VCaP (cell line): ENCODE results near the gene HSPBP1.

Experiments
- H3K27ac ChIP-seq: fragments of 450-650 bp; 2 replicates; pipeline ENCODE4 v1.5.1; 2017
- TF ChIP-seq, protein P1 (sequence below): fragments of 450-650 bp; conservative IDR thresholded peaks from 2 replicates; pipeline ENCODE4 v1.5.1; 2017; ENCODE audit warnings: mild to moderate bottlenecking, moderate library complexity

Gene HSPBP1

GRCh38 chr19:55245236-55245904 lies 34.5 kb downstream of the HSPBP1 start:
- no peak overlapping the region for H3K27ac ChIP-seq
- TF ChIP-seq, protein P1, sequence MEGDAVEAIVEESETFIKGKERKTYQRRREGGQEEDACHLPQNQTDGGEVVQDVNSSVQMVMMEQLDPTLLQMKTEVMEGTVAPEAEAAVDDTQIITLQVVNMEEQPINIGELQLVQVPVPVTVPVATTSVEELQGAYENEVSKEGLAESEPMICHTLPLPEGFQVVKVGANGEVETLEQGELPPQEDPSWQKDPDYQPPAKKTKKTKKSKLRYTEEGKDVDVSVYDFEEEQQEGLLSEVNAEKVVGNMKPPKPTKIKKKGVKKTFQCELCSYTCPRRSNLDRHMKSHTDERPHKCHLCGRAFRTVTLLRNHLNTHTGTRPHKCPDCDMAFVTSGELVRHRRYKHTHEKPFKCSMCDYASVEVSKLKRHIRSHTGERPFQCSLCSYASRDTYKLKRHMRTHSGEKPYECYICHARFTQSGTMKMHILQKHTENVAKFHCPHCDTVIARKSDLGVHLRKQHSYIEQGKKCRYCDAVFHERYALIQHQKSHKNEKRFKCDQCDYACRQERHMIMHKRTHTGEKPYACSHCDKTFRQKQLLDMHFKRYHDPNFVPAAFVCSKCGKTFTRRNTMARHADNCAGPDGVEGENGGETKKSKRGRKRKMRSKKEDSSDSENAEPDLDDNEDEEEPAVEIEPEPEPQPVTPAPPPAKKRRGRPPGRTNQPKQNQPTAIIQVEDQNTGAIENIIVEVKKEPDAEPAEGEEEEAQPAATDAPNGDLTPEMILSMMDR, result no peak

DNA sequence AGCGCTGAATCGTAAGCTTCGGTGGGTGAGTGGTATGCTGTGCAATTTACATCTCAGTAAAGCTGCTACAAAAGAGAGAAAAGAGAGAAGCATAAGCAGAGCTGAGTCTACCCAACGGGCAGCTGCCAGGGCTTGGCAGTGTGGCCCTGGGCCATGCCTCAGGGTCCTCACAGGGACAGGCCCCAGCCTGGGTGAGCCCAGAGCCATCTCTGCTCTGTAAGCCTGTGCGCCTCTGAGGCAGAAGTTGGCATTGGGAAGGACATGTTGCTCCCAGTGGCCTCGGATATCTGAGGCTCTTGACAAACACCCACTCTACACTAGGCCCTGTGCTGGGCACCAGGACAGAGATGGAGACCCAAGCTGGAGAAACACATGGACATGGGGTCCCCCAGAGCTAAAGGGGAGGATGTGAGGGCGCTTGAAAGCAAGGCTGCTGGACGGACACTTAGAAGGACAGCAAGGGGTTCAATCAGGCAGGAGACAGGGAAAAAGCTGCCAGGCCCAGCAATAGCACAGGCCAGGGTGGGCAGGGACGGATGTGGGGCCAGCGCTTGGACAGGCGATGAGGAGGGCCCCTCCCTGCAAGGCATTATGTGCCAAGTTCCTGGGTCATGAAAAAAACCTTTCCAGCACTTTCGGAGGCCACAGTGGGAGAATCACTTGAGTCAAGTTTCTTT lies 35.8 kb downstream of the HSPBP1 start:
- TF ChIP-seq, protein P1, result no peak

GRCh38 chr19:55242517-55242916 lies 37.4 kb downstream of the HSPBP1 start:
- TF ChIP-seq, protein P1, result no peak
- H3K27ac ChIP-seq, result no peak overlapping the region

More for the DNA sequence above, 35.8 kb downstream of the HSPBP1 start:
- H3K27ac ChIP-seq, result no peak overlapping the region

DNA sequence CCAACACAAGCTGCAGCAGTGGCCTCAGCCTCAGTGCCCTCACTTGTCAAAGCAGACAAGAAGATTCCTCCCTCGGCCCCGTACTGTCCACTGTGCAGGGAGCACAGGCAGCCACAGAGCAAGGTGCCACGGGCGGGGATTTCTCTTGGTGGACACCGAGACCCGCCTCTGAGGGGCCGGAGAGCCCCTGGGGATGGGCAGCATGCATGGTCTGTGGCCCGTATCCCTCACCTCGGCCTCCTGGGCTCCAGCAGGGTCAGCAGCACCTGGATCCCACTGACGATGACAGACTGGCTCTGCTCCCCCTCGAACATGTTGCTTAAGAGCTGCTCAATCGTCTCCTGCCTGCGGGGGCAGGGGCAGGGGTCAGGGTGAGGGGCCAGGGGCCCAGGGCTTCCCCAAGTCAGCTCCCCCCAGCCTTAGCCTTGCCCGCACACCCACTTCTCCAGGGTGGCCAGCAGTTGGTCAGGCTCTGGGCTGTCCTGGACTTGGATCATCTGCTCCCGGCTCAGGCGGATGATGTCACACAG lies 37.9 kb downstream of the HSPBP1 start:
- no peak overlapping the region for H3K27ac ChIP-seq
- TF ChIP-seq, protein P1, result no peak

- no peak overlapping the region for H3K27ac ChIP-seq
- TF ChIP-seq, protein P1, result no peak
Observed at GRCh38 chr19:55241143-55241934, 38.6 kb downstream of the HSPBP1 start.

DNA sequence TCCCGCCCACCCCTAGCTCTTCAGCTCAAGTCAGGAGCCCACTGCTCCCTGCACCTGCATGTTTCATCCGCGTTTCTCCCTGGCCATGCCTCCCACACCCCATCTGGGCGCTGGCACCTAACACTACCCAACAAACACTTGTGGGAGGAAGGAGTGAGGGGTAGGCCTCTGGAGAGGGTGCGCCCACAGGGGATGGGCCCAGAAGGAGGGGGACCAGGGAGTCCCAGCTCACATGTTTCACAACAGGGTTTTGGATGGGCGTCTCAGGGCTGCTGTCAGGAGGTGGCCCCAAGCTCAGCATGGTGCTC lies 39.2 kb downstream of the HSPBP1 start:
- no peak overlapping the region for H3K27ac ChIP-seq
- TF ChIP-seq, protein P1, result no peak

DNA sequence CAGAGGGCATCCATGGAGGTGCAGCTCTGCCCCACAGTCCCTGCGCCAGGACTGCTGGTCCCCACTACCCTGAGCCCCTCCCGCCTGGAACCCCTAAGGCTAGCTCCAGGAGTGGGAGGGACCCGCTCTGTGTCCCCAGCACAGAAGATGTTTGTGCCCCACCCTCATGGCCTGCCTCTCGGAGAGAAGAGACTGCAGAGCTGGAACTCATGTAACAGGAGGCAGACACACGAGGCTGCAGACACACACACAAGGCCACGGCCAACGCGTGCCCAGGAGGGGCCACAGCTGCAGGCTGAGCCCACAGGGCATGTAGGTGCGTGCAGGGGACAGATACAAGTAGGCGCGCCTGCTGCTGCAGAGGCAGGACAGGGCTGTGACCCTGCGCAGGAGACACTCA lies 40.9 kb downstream of the HSPBP1 start:
- H3K27ac ChIP-seq, result no peak overlapping the region
- TF ChIP-seq, protein P1, result no peak
